HEK293T (cell line): ENCODE results near the gene ELSPBP1.

Experiments used
- ARNT ChIP-seq: fragments of 450-650 bp; IDR thresholded peaks from 2 replicates; pipeline ENCODE4 v1.6.1; 2017; ENCODE audit warnings: mild to moderate bottlenecking
- BHLHE40 ChIP-seq: fragments of 450-650 bp; IDR thresholded peaks from 2 replicates; pipeline ENCODE4 v1.6.1; 2016; ENCODE audit warnings: mild to moderate bottlenecking, moderate library complexity, borderline replicate concordance
- CTBP1 ChIP-seq: fragments of 450-650 bp; IDR thresholded peaks from 2 replicates; pipeline ENCODE4 v1.6.1; 2016; ENCODE audit warnings: borderline replicate concordance
- FOXM1 ChIP-seq: fragments of 450-650 bp; IDR thresholded peaks from 2 replicates; pipeline ENCODE4 v1.6.1; 2017; ENCODE audit warnings: mild to moderate bottlenecking, borderline replicate concordance
- HDGF ChIP-seq: fragments of 450-650 bp; IDR thresholded peaks from 2 replicates; pipeline ENCODE4 v1.6.1; 2017; ENCODE audit warnings: antibody characterized with exemption, borderline replicate concordance
- L3MBTL2 ChIP-seq: fragments of 450-650 bp; conservative IDR thresholded peaks from 2 replicates; pipeline ENCODE4 v1.6.1; 2016; ENCODE audit warnings: mild to moderate bottlenecking
- TARDBP ChIP-seq: fragments of 450-650 bp; IDR thresholded peaks from 2 replicates; pipeline ENCODE4 v1.6.1; 2016
- ZNF384 ChIP-seq: fragments of 450-650 bp; IDR thresholded peaks from 2 replicates; pipeline ENCODE4 v1.6.1; 2016

DNA sequence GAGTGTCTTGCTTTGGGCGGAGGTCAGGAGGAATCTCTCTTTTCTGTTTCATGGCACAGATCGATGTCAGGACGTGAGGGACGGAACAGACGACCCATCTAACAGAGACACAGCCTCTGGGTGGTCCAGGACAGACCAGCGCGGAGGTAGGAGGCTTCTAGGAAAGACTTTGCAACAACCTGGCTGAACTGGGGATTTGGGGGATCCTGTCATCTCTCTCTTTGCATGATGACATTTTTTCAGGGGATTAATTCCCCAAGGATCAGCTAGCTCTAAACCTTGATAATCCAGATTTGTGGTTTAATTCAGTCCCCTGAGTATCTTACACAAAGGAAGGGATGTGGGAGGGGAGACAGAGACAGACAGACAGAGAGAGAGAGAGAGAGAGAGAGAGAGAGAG lies 35.0 kb downstream of the ELSPBP1 start:
- TF ChIP-seq BHLHE40: no peak
- TF ChIP-seq L3MBTL2: no peak
- no peak for TF ChIP-seq FOXM1
- TF ChIP-seq ARNT: no peak
- no peak for TF ChIP-seq CTBP1
- no peak for TF ChIP-seq ZNF384
- no peak for TF ChIP-seq HDGF
- TF ChIP-seq TARDBP: no peak
